GM12874 (cell line): Measurements from ENCODE around the gene NUDT22.

Experiments used
- CTCF ChIP-seq: IDR thresholded peaks from 2 replicates; pipeline ENCODE4 v1.5.1; 2011; ENCODE audit warnings: low read depth, mild to moderate bottlenecking, control low read depth, low read length, moderate library complexity; ENCODE audit not compliant: insufficient read depth

Gene NUDT22

DNA sequence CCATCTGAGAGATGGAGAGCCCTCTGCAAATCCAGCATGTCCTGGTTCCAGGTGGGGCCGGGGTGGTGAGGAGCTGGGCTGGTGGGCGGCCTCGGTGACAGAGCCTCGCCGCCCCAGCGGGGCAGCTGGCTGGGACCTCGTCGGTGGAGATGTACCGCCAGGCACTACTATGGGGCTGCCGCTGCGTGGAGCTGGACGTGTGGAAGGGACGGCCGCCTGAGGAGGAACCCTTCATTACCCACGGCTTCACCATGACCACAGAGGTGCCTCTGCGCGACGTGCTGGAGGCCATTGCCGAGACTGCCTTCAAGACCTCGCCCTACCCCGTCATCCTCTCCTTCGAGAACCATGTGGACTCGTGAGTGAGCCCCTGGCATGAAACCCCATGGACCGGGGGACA is 32.3 kb downstream of the NUDT22 start:
- TF ChIP-seq CTCF, result no peak

- no peak for TF ChIP-seq CTCF
Observed at GRCh38 chr11:64258946-64259532, 33.0 kb downstream of the NUDT22 start.

DNA sequence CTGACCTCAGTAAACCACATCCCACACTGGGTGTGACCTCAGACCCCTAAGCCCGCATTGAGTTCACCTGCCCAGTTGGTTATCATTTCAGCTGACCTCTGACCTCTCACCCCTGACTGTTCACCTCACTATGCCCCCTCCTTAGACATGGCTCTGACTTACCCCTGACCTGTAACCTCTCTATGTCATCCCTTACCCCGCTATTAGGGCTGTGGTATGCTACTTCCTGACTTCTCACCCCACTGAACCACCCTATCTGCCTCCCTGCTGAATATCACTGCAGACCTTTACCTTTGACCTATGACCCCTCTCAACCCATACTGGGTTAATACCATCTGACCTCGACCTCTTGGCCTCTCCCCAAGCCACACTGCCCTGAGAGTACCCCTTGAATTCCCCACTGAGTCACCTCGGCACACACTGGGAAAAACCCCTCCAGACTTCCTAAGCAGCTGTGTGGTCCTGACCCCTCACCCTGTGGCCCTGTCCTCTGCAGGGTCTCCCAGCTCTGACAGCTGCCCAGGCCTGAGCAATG is 33.5 kb downstream of the NUDT22 start:
- no peak for TF ChIP-seq CTCF

DNA sequence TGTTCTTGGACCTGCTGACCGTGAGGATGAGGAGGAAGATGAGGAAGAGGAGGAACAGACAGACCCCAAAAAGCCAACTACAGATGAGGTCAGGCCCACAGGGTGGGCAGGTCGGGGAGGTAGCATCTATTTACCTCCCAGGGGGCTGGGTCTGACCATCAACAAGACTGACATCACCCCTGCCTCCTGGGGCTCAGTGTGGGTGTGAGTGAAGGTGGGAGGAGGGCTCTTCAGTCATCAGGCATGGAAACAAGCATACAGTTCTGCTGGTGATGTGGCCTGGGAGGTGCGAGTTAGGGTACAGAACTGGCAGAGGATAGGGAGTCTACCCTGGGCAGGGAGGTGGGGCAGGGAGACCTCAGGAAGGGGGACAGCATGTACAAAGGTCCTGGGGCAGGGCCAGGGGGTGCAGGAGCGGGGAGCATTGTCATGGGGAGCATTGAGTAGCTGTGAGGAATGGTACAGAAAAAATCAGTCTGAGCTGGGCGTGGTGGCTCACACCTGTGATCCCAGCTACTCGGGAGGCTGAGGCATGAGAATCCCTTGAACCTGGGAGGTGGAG is 34.2 kb downstream of the NUDT22 start:
- no peak for TF ChIP-seq CTCF

DNA sequence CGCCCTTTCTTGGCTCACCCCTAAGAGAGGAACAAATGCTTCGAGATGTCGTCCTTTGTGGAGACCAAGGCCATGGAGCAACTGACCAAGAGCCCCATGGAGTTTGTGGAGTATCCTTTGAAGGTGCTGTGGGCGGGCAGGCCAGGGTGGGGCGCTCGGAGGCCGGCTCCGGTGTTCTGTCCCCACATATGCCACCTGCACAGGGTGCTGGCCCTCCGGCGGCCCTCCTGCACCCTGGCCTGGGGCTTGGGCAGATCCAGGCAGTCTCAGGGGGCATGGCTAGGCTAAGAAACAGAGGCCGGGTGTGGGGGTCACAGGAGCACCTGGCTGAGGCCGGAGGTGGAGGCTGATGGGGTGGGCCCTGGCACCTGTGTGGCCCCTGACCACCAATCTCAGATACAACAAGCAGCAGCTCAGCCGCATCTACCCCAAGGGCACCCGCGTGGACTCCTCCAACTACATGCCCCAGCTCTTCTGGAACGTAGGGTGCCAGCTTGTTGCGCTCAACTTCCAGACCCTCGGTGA is 35.5 kb downstream of the NUDT22 start:
- TF ChIP-seq CTCF, result no peak

- no peak for TF ChIP-seq CTCF
Observed at GRCh38 chr11:64262271-64263002, 36.4 kb downstream of the NUDT22 start.

DNA sequence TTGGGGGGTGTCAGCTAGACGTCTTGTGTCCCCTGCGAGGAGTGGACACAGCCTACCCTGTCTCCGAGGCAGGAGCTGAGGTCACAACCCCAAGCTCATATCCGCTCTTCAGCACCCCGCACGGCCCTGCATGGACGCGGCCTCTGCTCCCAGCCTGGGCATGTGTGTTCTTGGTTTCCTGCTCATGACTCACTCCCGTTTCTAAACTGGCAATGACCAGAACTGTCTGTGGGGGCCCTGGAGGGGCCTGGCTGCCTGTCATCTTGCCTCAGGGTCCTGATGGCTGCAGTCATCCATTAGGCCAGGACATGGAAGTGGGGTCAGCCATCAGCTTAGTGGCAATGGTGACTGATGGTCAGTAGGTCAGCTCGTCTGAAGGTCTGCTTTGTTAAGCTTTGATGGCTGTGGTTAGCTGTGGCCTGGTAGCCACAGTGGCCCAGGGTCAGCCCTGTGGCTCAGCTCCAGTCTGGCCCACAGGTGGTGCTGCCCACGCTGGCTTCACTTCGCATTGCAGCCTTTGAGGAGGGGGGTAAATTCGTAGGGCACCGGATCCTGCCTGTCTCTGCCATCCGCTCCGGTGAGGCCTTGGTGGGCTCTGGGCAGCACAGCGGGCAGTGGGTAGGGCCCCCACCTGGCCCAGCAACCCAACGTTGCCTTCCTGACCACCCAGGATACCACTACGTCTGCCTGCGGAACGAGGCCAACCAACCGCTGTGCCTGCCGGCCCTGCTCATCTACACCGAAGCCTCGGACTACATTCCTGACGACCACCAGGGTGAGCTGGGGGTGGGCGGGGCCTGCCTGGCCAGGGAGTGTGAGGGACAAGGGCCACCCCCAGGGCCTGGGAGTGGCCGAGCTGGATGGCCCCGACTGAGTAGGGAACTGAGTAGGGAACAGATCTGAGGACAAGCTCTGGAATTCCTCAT is 37.2 kb downstream of the NUDT22 start:
- no peak for TF ChIP-seq CTCF
